CMK (cell line): ENCODE results near the gene ZNF586.
A peak's percentile ranks its signal among the peaks of the same experiment; 100 is the strongest.
"Not testable (repeated sequence)": the region's sequence is repeated elsewhere in the genome, so short reads cannot be mapped to it uniquely, and the experiment has no call there.

Source experiments
- DNase-seq: peaks from one replicate; pipeline ENCODE4 v3.0.0-alpha.2; 2010; ENCODE audit warnings: low read depth

ZNF586 gene

DNA sequence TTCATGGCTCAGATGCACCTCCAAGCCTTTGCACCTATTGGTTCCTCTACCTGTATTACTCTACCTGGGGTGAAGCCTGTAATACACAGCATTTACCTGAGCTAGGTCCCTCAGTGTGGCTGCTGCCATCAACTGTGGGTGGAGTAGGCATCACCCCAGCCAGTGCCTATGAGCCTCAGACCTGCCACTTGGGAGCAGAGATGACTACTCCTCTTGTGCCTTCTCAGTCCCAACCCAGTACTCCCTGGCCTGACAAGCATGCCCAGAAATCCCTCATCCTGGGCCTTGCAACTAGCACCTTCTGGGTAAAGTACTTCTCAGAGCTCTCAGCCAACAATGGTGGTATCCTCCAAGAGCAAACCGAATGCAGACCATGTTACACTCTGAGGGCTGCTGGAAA is 27.1 kb downstream of the ZNF586 start:
- DNase-seq: not testable (repeated sequence)

DNA sequence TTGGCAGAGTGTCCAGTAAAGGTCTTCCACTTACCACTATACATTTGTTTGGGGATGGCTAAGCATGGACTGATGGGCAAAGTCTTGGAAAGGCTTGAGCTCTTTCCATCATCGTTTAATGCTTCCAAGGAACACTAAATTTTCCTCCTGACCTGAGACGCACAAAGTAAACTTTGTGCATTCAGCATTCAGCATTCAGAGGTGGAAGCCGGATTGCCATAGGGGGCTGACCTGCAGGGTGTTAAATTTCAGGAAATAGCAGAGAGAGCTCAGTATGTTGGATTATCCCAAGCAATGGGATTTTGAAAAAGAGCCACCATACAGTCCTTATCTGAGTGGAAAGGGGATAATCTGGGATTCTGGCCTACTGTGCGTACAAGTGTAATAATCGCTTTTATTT is 31.2 kb downstream of the ZNF586 start:
- no peak for DNase-seq

DNA sequence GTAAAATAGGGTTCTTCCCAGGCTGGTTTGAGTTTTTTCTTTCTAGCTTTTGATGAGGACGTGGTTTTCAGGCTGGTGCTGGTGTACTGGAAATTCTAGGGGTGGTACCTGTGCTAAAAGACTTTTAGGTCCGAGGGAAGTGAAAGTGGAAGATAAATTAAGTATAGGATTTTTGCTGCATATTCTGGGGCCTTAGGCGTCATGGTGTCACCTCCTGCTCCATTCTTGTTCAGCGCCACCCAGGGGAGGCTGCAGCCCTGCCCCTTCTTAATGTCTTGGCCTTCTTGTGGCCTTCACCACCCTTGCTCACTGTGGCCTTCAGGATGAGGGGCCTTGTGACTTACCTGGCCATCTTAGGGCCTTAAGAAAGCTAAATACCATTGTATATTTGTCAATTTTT is 32.8 kb downstream of the ZNF586 start:
- DNase-seq: no peak

DNA sequence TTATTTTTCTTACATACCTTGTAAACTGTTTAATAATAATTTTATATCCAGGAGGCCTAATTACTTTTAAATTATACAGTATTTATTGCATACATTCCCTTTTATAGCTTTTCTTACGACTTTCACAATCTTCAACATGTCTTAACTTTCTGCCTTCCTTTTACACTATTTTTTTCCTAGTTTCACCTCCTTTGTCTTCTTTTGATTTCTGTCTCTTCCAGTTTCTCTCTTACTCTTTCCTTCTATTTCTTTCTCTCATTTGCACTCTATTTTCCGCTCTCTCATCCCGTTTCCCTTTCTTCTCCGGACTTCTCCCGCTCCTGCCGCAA is 33.8 kb downstream of the ZNF586 start:
- DNase-seq: no peak

DNA sequence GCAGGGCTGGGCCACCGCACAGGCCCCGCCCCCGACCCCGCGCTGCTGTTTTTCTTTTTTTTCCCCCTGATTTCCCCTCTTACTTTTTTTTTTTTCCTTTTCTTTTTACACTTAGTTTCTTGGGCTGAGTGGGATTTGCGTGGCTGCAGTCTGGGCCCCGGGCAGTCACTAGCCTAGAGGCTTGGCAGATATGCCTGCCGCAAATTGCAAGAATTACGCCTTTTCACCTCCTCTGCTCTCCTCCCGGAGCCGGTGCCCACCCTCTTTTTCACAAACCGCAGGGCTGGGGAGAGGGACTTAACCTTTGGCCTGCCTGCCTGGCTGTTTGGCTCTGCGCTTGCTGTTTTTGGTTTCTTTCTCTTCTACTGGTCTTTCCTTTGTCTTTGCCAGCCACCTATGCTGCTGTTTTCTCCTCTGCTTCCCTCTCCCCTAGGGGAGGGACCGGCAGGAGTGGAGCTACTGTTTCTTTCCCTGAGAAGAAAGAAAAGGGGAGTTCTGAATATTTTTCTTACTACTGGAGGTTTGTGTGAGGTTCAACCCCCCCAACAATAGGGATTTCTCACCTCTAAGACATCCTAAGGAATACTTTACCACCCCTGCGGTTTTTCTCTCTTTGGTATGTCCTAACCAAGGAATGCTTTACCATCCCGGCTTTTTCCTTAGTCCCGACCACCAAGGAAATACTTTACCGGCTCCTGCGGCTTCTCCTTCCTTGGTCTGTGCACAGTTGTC is 34.3 kb downstream of the ZNF586 start:
- DNase-seq: no peak

DNA sequence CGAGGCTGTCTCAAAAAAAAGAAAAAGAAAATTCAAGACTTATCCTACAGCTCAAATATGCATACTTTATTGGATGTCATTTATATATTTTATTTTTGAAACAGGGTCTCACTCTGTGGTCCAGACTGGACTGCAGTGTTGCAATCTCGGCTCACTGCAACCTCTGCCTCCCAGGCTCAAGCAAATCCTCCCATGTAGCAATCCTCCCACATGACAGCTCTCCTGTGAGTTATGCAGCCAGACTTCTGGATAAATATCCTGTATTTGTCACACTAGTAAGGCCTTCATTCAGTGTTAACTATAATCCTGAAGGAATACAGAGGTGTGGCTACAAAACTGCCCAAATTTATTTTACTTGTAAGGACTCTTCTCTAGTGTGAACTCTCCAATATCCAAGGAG is 38.1 kb downstream of the ZNF586 start:
- DNase-seq: no peak

DNA sequence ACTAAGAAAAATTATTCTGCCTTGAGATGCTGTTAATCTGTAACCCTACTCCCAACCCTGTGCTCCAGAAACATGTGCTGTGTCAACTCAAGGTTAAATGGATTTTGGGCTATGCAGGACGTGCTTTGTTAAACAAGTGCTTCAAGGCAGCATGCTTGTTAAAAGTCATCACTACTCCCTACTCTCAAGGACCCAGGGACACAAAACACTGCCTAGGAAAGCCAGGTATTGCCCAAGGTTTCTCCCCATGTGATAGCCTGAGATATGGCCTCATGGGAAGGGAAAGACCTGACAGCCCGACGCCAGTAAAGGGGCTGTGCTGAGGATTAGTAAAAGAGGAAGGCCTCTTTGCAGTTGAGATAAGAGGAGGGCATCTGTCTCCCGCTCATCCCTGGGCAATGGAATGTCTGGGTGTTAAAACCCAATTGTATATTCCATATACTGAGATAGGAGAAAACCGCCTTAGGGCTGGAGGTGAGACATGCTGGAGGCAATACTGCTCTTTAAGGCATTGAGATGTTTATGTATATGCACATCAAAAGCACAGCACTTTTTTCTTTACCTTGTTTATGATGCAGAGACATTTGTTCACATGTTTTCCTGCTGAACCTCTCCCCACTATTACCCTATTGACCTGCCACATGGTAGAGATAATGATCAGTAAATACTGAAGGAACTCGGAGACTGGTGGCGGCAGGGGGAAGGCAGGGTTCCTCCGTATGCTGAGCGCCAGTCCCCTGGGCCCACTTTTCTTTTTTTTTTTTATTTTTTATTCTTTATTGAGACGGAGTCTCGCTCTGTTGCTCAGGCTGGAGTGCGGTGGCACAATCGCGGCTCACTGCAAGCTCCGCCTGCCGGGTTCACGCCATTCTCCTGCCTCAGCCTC is 41.2 kb downstream of the ZNF586 start:
- DNase-seq: not testable (repeated sequence)

DNA sequence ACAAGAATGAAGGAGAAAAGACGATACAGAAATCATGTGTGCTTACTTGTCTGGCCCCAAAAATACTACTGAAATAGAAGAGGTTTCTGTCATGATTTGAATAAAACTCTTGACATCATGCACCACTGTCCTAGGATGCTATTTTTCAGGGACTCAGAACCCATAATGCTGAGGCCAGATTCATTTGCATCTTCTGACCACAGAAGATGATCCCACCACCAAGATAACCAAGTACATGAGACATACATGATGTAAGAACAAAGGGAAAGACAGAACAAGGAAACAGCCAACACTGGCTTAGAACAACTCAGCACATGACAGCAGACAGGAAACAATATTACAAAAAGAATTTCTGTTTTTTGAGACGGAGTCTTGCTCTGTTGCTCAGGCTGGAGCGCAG is 42.8 kb downstream of the ZNF586 start:
- no peak for DNase-seq

DNA sequence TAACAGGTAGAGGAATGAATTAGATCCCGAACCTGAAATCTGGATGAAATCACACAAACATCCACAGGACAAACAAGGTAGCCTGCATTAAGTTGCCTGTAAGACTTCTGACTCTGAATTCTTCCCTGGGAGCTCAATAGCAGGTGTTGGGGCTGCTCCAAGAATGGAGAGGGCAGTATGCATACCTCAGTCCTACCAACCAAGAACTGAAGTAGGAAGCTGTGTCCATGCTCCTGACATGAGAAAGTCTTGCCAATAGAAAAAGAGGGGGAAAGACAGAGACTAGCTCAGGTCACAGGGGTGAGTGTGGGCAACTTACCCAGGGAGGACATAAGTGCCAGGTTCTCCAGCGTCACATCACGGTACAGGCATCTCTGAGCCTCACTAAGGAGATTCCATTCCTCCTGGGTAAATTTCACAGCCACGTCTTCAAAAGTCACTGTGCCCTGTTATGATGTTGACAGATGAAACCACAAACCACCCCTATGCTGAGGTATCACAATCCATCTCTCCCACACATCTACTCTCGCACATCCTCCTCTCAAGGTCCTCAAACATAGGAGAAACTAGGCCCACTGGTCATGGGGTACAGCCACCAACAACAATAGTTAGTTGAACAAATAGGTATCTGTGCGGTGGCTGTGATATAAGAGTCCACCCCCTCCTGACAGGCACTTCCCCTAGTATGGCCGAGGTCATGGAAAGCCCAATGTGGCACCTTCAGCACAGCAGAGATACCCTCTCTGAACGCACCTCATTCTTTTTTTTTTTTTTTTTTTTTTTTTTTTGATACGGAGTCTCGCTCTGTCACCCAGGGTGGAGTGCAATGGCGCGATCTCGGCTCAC is 43.7 kb downstream of the ZNF586 start:
- not testable (repeated sequence) for DNase-seq

DNA sequence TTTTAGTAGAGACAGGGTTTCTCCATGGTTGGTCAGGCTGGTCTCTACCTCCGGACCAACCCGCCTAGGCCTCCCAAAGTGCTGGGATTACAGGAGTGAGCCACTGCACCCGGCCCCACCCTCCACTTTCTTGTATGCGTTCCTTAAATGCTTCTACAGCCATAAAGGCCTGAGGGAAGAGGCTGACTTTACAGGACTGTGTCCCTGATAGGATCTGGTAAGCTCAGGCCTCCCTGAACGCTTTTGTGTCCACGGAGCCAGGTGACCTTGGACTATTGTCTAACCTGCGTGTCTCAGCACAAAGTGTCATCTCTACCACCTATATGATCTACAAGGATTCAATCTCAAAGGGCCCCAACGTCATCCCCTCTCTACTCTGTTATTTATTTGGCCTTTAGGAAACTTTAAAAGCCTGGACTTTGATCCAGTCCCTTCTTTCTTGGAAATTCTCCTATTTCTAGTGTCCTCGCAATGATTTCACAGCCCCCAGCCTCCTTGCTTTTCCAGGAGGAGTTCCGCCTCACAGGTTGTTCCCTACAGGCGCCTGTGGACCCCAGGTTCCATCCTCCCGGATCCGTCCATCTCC is 44.5 kb downstream of the ZNF586 start:
- DNase-seq: no peak

DNA sequence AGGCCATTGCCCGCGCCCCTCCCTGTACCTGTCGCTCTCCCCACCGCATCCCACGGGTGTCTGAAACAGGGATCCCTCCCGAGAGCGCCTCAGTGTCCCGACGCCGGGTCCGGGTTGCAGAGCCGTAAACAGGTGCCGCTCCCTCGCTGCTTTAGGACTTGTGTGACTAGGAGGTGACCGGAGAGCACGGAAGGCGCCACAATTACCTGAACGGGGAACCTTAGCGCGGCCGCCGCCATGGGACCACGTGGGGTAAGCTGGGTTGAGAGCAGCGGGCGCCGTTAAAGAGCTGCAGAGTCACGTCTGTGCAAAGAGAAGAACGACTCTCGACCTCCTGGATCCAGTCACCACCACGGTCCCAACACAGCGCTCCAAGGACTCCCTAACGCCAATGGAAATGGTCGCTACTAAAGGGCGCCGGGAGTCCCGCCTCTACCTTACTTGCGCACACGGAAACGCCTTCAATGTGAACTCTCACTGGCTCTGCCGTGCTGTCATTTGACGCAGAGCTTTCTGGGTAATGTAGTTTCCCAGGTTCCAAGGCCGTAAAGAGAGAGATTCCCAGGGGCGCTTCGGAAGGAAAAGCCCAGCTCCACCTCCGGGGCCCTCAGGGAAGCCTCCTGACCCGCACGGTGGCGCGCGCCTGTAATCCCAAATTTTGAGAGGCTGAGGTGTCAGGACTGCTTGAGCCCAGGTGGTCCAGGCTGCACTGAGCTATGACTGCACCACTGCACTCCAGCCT is 45.2 kb downstream of the ZNF586 start, which contains the start of gene ZNF552:
Gene ZNF552, minus strand, starts transcription at position 409 of the 742 bp plus-strand sequence. Its CDS starts 170 bp downstream, at position 239.
- DNase-seq: peak; percentile 92

DNA sequence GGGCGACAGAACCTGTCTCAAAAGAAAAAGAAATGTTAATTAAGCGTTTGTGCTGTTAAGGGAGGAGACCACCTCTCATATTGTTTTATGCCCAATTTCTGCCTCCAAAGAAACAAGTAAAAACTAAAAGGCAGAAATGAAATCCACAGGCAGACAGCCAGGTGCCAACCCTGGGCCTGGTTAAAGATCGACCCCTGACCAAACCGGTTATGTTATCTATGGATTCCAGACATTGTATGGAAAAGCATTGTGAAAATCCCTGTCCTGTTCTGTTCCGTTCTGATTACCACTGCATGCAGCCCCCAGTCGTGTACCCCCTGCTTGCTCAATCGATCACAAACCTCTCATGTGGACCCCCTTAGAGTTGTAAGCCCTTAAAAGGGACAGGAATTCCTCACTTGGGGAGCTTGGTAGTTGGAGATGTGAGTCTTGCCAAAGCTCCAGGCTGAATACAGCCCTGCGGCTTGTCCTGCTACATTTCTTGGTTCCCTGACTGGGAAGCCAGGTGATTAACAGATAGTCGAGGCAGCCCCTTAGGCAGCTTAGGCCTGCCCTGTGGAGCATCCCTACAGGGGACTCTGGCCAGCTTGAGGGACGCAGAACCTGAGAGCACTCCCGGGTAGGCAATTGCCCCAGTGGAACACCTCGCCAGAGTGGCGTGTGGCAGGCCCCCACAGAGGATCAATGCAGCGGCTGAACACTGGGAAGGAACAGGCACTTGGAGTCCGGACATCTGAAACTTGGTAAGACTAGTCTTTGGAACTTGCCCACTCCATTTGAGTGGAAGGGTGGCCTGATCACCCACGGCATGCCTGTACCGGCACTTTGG is 46.0 kb downstream of the ZNF586 start:
- no peak for DNase-seq

DNA sequence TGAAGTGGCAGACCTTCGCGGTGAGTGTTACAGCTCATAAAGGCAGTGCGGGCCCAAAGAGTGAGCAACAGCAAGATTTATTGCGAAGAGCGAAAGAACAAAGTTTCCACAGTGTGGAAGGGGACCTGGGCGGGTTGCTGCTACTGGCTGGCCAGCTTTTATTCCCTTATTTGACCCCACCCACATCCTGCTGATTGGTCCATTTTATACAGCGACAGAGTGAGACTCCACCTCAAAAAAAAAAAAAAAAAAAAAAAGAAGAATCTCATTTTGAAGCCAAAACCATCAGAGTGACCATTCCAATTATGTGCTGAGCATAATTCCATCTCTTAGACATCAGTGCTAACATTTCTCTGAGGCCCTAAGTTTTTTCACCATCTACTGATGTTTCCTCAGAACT is 47.2 kb downstream of the ZNF586 start:
- DNase-seq: no peak

DNA sequence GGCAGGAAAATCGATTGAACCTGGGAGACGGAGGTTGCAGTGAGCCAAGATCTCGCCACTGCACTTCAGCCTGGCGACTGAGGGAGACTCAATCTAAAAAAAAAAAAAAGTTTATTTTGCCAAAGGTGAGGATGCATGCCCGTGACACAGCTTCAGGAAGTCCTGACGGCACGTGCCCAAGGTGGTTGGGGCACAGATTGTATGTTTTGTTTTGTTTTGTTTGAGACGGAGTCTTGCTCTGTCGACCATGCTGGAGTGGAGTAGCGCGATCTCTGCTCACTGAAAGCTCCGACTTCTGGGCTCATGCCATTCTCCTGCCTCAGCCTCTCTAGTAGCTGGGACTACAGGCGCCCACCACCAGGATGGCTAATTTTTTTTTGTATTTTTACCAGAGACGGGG is 48.5 kb downstream of the ZNF586 start:
- no peak for DNase-seq

DNA sequence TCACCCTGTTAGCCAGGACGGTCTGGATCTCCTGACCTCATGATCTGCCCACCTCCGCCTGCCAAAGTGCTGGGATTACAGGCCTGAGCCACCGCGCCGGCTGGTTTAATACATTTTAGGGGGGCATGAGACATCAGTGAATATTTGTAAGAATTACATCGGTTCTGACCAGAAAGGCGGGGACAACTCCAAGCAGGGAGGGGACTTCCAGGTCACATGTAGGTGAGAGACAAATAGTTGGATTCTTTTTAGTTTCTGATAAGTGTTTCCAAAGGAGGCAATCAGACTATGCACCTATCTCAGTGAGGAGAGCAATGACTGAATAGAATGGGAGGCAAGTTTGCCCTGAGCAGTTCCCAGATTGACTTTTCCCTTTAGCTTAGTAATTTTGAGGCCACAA is 48.9 kb downstream of the ZNF586 start:
- no peak for DNase-seq

DNA sequence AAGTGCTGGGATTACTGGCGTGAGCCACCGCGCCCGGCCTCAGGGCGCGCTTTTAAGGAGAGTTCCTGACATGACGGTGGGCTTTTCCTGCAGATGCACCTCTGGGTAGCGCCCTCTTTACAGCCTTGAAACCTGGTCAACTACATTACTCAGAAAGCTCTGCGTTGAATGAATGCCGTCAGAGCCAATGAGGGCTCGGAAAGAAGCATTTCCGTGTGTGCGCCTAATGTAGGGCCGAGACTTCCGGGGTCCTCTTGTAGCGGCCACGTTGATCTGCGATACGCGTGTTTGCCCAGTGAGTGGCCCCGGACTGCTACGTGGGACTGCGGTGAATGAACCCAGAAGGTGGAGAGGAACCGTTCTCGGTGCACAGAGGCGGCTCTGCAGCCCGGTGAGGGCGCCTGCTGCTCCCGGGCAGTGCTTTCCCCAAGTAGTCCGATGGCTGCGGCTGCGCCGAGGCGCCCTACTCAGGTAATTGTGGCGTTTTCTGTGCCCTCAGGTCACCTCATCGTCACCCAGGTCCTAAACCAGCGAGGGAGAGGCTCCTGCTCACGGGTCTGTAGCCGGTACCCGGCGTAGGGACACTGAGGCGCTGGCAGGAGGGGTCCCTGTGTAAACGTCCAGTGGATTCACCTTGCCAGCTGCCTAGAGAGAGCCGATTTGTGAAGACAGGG is 50.1 kb downstream of the ZNF586 start:
- peak; percentile 76 for DNase-seq

DNA sequence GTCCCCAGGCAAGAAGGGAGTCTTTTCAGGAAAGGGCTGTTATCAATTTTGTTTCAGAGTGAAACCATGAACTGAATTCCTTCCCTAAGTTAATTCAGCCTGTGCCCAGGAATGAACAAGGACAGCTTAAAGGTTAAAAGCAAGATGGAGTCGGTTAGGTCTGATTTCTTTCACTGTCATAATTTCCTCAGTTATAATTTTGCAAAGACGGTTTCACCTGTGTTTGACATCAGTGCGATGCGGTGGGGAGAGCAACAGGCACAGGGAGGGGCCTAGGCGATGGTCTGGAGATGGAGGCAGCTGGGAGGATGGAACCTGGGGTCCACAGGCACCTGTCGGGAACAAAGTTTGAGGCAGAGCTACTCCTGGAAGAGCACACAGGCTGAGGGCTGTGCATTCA is 51.1 kb downstream of the ZNF586 start:
- DNase-seq: no peak

DNA sequence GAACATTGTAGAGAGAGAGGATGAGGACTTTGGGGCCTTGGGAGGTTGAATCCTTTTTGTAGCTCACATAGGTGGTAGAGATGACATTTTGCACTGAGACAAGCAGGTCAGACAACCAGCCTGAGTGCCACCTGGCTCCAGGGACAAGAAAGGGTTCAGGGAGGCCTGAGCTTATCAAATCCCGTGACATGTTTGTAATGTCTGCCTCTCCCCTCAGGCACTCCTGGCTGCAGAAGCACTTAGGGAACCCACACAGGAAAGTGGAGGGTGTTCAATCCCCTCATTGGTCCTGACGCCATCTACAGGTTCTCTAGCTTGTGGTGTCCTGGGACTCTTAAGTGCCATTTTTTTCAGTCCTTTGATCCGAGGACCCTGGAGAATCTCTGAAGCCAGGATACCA is 51.6 kb downstream of the ZNF586 start:
- not testable (repeated sequence) for DNase-seq

DNA sequence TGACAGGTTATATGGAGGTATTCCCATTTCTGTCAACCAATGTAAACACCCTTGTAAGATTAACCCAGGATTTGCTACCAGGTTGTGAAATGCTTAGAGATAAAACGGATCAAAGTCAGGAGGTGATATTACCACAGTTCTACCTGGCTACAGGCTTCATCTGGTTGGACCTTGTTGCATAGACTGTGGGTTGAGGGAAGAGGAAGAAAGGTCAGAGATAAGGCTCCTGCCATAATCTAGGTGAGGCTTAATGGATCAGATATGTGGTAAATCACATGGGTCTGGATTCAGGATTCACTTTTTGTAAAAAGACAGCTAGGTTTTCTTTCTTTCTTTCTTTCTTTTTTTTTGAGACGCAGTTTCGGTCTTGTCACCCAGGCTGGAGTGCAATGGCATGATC is 52.0 kb downstream of the ZNF586 start:
- not testable (repeated sequence) for DNase-seq

DNA sequence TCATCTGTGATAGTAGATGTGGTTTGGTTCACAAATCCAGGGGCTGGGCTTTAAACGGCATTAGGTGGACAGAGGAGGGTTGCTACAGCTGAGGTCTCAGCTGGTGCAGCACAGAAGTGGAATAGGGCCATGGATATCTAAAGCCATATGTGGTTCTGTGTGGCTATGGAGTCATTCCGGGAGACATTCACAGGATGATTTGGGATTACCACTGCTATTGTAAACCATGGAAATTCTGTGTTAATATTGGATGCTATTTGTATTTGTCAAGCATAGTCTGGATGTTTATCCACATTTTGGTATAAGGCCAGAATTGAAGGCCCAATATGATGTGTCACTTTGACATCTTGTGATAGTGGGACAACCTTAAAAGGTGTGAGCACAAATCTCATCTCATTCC is 53.7 kb downstream of the ZNF586 start:
- not testable (repeated sequence) for DNase-seq
